DMS153 treated with DMSO at 0.1 percent for 48 hours (cell line): Measurements from ENCODE around the gene TNIP1.

Source experiments
- DNase-seq: peaks from one replicate; lab custom pipeline; 2025; ENCODE audit not compliant: unreplicated experiment; lab: John Stamatoyannopoulos, UW

TNIP1 gene

DNA sequence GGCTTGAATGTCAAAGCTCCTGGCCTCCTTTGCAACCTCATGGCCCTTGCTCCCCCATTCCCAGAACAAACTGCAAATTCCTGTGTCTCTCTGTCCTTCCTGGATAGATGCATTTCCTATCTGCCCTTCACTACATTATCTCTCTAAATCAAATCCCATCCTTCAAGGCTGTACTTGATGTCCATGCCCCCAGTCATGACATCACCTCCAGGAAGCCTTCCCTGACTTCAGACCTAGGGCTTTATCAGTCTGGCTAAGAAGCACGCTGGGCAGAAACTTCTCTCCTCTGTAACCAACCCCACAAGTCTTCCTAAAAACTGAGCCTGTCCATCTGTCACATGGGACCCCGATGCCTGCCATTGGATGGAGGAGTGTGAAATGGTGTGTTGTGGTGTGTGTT is 25.7 kb upstream of the TNIP1 start:
- no peak for DNase-seq

DNA sequence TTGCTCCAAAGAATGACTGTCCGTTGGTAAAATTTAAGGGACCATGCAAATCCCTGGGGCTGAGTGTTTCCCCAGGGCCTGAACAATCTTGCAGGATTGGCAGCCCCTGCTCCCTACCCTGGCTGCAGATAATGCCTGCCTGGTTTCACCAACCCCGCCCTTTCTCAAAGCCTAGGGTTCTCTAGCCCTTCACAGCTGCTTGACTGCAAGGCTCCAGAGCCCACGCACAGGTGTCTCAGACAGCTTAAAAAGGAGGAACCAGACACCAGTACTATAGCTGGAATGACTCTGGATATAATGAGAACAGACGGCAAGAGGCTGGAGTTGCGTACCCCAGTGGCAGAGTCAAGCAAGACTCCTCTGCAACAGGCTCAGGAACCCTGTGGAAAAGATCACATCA is 25.2 kb upstream of the TNIP1 start:
- DNase-seq: no peak

- DNase-seq: no peak
Observed at GRCh38 chr5:151105561-151105960, 24.7 kb upstream of the TNIP1 start.

- no peak for DNase-seq
Observed at GRCh38 chr5:151104795-151105194, 24.0 kb upstream of the TNIP1 start.

DNA sequence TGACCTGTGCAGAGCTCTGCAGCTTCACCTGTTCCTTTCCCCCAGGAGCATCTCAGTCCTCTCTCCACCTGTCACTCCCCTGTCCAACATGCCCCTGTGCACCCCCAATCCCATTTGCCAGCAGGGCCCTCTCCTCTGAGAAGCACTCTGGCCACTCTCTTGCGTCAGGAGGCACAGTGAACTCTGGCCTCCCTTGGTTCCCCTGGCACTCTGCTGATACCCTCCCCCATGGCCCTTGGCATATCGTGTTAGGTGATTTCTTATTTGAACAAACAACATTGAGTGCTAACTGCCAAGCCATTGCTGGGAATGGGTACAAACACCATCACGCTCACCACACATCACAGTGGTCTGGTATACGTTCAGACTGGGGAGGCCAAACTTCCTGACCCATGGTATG is 20.9 kb upstream of the TNIP1 start:
- no peak for DNase-seq

- DNase-seq: no peak
Observed at GRCh38 chr5:151101151-151101550, 20.3 kb upstream of the TNIP1 start.

DNA sequence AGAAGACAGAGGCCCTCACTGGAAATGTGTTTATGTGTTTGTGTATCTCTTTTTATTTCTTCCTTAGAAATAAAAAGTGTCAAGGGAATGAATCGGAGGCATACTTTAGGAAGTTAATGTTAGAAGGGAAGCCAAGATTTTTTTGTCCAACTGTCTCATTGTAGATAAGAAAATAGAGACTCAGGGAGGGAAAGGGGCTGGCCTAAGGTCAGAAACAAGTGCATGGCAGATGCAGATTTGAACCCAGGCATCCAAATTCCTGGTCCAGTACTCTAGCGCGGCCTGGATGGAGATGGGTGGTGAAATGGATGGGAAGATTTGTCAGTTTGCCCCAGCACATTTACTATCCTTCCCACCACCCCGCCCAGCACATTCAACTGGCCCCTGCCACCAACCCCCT is 19.8 kb upstream of the TNIP1 start:
- DNase-seq: no peak

- DNase-seq: no peak
Observed at GRCh38 chr5:151098768-151099121, 17.9 kb upstream of the TNIP1 start.

GRCh38 chr5:151097820-151098767 is 17.3 kb upstream of the TNIP1 start:
- no peak for DNase-seq

DNA sequence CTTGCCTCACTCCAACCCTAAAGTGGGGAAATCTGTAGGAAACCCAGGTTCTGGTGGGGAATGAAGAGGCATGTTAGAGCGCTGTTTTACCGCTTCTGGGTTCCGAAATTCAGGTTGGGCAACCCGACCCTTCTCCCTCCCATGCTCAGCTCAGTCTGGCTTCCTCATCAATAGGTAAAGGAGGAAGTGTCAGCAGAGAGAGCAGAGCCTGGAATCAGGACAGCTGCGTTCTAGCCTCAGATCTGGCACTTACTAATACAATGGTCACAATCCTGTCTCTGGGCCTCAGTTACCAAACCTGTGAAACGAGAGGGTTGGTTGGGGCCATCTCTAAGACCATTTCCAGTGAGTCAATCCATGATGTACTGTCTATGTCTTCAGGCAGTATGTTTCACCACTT is 16.2 kb upstream of the TNIP1 start:
- DNase-seq: no peak

GRCh38 chr5:151096001-151096373 is 15.2 kb upstream of the TNIP1 start:
- no peak for DNase-seq

DNA sequence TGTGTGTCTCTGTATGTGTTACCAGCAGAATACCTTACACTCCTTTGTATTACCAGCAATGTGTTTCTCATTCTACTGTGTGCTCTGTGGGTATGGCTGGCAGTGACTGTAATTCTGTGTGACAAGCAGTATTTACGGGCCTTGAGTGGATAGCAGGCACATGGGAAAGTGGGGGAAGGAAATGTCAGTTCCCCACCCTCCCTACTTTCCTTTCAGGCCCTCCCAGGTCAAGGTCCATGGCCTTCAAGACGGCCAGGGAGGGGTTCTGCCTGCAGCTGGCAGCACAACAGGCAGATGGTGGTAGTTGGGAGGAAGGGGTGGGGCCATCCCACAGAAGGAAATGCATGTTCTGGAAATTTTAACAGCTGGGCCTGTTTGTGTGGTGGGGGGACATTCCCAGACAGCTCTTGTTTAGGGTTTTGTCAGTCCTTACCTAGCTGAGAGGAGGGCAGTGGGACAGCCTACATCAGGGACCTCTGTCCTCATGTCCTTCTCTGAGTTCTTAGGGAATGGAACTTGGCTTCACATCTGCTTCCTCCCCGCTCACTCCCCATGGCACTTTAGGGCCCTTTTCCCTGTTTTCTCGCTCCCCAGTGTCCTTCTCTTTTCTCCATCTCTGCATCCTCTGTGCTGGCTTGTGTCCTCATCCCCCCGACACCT is 14.6 kb upstream of the TNIP1 start:
- no peak for DNase-seq

DNA sequence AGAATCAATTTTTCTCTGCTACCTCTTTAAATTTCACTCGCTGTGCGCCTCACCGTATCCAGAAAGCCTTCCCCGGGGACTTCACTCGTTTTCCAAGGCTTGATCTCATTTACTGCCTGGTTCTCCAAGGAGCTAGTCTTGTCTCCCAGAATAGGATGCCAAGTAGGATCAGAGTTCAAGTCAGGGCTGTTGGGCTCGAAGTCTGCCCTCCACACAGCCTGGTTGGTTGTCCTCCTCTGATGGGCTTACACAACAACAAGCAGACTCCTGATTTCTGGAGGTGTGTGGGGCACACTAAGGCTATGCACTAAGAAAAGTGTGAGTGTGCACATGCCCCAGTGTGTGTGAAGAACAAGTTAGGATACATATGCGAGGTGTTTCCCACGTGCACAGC is 14.0 kb upstream of the TNIP1 start:
- DNase-seq: no peak

DNA sequence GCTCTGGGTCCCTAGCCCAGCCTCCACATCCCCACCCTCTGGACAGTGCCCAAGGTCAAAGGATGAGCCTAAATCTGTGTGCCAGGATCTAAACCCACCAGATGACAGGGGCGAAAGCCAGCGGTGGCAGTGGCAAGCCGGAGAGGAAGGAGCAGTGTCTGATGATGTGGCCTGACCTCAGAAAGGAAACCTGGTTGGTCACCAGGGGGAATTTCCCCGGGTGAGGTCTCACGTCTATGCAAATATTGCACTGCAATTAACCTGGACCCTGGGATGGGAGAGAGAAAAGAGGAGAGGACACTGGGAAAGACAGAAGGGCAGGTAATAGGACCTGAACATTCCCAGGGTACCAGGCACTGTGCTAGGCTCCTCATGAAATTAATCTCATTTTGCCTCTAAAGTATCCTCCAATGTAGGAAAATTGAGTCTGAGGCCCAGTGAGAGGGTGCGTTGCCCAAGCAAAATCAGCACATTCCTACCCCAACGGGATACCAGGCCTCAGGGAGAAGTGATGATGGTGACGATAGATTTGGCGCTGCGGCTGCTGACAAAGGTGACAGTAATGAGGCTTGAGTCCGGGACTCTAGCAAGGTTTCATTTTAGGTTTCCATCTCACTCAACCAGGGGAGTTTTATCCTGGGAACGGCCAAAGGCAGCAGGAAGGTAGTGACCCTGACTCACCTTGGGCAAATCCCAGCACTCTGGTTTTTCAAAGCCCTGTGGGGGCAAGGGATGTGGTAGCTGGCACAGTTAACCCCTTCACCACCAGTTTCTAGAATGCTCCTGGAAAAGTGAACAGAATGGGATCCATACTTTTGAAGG is 13.4 kb upstream of the TNIP1 start:
- DNase-seq: no peak

GRCh38 chr5:151093476-151093889 is 12.6 kb upstream of the TNIP1 start:
- no peak for DNase-seq

DNA sequence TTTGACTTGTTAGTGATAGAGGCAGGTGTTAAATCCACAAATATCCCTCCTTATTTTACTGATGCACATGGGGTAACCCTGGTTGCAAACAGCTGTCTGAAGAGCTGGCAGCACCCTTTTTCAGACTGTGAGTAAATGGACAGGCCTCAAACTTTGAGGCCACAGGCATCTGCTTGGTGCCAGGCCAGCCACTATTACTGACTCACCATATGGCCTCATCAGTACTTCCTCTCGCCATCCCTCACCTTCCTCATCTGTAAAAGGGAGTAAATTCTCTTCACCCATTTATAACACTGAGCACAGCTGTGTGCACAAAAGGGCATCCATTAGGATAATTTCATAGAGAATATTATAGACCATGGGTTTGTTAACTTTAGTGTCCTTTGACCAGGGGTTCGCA is 11.9 kb upstream of the TNIP1 start:
- DNase-seq: no peak

- DNase-seq: no peak
Observed at GRCh38 chr5:151089726-151090125, 8.9 kb upstream of the TNIP1 start.

GRCh38 chr5:151088986-151089385 is 8.2 kb upstream of the TNIP1 start:
- no peak for DNase-seq

GRCh38 chr5:151087486-151087885 is 6.7 kb upstream of the TNIP1 start:
- no peak for DNase-seq

DNA sequence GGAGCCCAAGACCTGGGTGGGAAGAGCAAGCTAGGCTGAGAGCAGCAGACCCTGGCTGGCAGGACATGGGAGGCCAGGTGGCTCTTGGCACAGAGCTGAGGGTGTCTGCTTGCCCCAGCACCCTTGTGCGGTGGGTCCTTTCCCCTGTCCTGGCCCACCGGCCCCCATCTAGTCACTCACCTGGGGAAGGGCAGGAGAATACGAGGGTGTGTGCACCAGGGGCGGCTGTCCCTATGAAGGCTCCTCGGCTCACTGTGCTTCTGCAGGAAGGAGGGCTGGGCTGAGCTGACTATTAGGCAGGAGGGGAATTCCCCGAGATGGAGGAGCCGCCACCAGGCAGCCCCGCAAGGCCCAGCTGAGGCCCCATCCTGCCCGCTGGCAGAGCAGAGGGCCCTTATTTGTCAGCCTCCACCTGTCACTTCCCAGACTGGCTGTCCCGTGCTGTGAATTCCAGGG is 6.1 kb upstream of the TNIP1 start:
- DNase-seq: no peak

DNA sequence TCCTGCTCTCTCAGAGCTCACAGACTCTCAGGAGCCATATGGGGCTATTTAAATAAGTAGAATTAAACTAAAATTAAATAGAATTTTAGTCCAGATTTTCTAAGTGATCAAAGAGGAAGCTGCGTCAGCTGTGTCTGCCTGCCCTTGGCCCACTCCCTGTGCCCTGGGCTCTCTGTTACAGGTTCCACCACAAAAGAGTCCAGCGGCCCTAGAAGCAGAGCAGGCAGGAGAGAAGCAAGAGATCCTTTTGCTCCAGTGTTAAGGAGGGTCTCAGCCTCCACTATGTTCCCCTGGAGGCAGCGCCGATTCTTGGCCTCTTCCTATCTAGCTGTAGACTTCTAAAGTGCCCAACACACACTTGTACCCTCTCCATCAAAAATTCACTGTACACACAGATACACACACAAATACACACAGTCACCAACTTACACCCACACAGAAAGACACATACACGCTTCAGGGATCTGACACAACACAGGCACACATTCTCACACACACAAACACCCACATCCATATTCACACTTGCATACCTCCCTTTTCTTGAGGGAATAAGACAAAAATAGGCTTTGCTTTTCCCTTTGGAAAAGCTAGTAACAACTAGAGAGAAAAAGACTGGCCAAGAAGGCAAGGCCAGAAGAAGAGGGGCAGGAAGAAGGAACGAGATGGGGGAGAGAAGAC is 5.5 kb upstream of the TNIP1 start:
- DNase-seq: no peak
